ENCODE results near the gene COBL.

Gene COBL

GRCh38 chr7:51014811-51015210 lies 301.8 kb downstream of the COBL start:
- no peak for DNase-seq (ENCODE audit: low spot score)
- TF ChIP-seq, protein P1, sequence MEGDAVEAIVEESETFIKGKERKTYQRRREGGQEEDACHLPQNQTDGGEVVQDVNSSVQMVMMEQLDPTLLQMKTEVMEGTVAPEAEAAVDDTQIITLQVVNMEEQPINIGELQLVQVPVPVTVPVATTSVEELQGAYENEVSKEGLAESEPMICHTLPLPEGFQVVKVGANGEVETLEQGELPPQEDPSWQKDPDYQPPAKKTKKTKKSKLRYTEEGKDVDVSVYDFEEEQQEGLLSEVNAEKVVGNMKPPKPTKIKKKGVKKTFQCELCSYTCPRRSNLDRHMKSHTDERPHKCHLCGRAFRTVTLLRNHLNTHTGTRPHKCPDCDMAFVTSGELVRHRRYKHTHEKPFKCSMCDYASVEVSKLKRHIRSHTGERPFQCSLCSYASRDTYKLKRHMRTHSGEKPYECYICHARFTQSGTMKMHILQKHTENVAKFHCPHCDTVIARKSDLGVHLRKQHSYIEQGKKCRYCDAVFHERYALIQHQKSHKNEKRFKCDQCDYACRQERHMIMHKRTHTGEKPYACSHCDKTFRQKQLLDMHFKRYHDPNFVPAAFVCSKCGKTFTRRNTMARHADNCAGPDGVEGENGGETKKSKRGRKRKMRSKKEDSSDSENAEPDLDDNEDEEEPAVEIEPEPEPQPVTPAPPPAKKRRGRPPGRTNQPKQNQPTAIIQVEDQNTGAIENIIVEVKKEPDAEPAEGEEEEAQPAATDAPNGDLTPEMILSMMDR (IDR thresholded peaks at IDR 0.05; ENCODE audit: extremely low read depth, missing control alignments): no peak

- DNase-seq (ENCODE audit: low spot score): no peak
- TF ChIP-seq, protein P1 (IDR thresholded peaks at IDR 0.05; ENCODE audit: extremely low read depth, missing control alignments): no peak
Measured at GRCh38 chr7:51013861-51014511, 302.6 kb downstream of the COBL start.

DNA sequence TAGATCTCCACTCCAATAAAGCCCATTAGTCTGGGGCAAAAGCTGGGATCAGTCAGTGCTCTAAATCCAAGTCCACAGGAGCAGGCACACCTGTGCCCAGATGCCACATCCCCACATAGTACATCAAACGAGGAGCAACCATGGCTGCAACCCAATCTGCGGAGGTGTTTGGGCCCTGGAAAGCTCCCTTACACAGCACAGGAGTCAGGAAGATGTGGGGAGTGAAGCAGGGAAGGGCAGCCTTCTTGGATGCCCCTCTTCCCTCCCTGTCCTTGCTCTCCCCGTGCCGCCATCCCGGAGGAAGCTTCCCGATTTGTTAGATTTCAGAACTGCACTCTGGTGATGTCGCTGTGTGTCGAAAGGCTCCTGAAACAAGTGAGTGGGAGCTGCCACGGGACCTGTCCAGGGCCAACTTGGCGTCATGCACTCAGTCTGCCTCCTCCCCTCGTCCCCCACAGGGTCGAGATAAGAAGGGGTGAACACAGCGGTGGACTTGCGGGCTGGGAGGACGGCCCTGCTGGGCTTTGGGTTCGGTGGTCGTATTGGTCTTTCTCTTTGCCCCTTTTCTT lies 303.3 kb downstream of the COBL start:
- no peak for DNase-seq (ENCODE audit: low spot score)
- TF ChIP-seq, protein P1 (IDR thresholded peaks at IDR 0.05; ENCODE audit: extremely low read depth, missing control alignments): no peak

GRCh38 chr7:51012569-51013217 lies 303.9 kb downstream of the COBL start:
- no peak for DNase-seq (ENCODE audit: low spot score)
- TF ChIP-seq, protein P1 (IDR thresholded peaks at IDR 0.05; ENCODE audit: extremely low read depth, missing control alignments): no peak

DNA sequence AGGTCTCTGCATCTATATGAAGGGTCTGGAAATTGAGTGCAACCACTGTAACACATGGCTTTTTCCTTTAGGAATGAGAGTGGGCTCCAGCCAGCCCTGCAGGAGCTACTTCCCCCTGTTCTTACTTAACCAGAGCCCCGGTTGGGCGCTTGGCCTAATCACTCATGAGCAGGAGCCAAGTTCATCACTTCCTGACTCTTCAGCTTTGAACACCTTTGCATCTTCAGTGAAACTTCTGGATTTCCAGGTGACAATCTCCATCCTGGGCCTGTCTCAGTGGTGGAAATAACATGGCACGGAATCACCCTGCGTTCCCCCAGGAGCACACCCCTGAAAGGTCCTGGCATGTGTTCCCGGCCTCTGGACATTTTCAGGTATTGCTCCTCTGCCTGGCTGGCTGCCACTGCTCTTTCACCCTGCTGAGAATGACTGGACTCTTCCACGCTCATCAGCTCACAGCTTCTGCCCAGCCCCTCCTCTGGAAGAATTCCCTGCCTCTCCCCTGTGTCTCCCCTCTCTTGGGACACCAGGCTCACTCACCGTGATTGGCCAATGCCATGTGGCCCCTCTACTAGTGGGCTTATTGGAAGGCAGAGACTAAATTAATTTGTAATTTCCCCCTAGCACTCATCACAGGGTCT lies 304.8 kb downstream of the COBL start:
- no peak for DNase-seq (ENCODE audit: low spot score)
- TF ChIP-seq, protein P1 (IDR thresholded peaks at IDR 0.05; ENCODE audit: extremely low read depth, missing control alignments): no peak

GRCh38 chr7:51010534-51010933 lies 306.1 kb downstream of the COBL start:
- no peak for DNase-seq (ENCODE audit: low spot score)
- TF ChIP-seq, protein P1 (IDR thresholded peaks at IDR 0.05; ENCODE audit: extremely low read depth, missing control alignments): no peak
